ENCODE data around the gene TBCA. TPM values are rescaled to one million over a fixed set of nuclear protein-coding genes. Genes with fewer than 3 reads are reported as not detected.

Gene TBCA
- total and polyA plus RNA-seq, 2 experiments from 2014 or later = 117 to 814 TPM

GRCh38 chr5:77719666-77720363 lies 56.3 kb downstream of the TBCA start:
- H4K20me1 ChIP-seq (replicated peaks; ENCODE audit: insufficient read depth) = peaks cover 49% of the 10 kb centered on the region
- TF ChIP-seq EZH2 (IDR thresholded peaks at IDR 0.05; ENCODE audit: low read depth, unreplicated experiment) = no peak
- no peak for TF ChIP-seq EZH2phosphoT487 (IDR thresholded peaks at IDR 0.05; ENCODE audit: unreplicated experiment)
- TF ChIP-seq STAT1 (IDR thresholded peaks at IDR 0.05; ENCODE audit: unreplicated experiment) = no peak
- TF ChIP-seq NANOG (IDR thresholded peaks at IDR 0.05; ENCODE audit: borderline replicate concordance) = no peak
- TF ChIP-seq POLR2AphosphoS5 (IDR thresholded peaks at IDR 0.05; ENCODE audit: low read depth) = no peak
- no peak for TF ChIP-seq JUNB (IDR thresholded peaks at IDR 0.05; ENCODE audit: unreplicated experiment)
- TF ChIP-seq, protein P1, sequence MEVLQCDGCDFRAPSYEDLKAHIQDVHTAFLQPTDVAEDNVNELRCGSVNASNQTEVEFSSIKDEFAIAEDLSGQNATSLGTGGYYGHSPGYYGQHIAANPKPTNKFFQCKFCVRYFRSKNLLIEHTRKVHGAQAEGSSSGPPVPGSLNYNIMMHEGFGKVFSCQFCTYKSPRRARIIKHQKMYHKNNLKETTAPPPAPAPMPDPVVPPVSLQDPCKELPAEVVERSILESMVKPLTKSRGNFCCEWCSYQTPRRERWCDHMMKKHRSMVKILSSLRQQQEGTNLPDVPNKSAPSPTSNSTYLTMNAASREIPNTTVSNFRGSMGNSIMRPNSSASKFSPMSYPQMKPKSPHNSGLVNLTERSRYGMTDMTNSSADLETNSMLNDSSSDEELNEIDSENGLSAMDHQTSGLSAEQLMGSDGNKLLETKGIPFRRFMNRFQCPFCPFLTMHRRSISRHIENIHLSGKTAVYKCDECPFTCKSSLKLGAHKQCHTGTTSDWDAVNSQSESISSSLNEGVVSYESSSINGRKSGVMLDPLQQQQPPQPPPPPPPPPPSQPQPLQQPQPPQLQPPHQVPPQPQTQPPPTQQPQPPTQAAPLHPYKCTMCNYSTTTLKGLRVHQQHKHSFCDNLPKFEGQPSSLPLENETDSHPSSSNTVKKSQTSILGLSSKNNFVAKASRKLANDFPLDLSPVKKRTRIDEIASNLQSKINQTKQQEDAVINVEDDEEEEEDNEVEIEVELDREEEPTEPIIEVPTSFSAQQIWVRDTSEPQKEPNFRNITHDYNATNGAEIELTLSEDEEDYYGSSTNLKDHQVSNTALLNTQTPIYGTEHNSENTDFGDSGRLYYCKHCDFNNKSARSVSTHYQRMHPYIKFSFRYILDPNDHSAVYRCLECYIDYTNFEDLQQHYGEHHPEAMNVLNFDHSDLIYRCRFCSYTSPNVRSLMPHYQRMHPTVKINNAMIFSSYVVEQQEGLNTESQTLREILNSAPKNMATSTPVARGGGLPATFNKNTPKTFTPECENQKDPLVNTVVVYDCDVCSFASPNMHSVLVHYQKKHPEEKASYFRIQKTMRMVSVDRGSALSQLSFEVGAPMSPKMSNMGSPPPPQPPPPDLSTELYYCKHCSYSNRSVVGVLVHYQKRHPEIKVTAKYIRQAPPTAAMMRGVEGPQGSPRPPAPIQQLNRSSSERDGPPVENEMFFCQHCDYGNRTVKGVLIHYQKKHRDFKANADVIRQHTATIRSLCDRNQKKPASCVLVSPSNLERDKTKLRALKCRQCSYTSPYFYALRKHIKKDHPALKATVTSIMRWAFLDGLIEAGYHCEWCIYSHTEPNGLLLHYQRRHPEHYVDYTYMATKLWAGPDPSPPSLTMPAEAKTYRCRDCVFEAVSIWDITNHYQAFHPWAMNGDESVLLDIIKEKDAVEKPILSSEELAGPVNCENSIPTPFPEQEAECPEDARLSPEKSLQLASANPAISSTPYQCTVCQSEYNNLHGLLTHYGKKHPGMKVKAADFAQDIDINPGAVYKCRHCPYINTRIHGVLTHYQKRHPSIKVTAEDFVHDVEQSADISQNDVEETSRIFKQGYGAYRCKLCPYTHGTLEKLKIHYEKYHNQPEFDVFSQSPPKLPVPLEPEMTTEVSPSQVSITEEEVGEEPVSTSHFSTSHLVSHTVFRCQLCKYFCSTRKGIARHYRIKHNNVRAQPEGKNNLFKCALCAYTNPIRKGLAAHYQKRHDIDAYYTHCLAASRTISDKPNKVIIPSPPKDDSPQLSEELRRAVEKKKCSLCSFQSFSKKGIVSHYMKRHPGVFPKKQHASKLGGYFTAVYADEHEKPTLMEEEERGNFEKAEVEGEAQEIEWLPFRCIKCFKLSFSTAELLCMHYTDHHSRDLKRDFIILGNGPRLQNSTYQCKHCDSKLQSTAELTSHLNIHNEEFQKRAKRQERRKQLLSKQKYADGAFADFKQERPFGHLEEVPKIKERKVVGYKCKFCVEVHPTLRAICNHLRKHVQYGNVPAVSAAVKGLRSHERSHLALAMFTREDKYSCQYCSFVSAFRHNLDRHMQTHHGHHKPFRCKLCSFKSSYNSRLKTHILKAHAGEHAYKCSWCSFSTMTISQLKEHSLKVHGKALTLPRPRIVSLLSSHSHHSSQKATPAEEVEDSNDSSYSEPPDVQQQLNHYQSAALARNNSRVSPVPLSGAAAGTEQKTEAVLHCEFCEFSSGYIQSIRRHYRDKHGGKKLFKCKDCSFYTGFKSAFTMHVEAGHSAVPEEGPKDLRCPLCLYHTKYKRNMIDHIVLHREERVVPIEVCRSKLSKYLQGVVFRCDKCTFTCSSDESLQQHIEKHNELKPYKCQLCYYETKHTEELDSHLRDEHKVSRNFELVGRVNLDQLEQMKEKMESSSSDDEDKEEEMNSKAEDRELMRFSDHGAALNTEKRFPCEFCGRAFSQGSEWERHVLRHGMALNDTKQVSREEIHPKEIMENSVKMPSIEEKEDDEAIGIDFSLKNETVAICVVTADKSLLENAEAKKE (CRISPR knock-in tag; IDR thresholded peaks at IDR 0.05) = no peak
- no peak for TF ChIP-seq ZNF114 (CRISPR knock-in tag; IDR thresholded peaks at IDR 0.05)
- TF ChIP-seq CREB1 (CRISPR knock-in tag; IDR thresholded peaks at IDR 0.05; ENCODE audit: low read depth) = no peak
- TF ChIP-seq, protein P2, sequence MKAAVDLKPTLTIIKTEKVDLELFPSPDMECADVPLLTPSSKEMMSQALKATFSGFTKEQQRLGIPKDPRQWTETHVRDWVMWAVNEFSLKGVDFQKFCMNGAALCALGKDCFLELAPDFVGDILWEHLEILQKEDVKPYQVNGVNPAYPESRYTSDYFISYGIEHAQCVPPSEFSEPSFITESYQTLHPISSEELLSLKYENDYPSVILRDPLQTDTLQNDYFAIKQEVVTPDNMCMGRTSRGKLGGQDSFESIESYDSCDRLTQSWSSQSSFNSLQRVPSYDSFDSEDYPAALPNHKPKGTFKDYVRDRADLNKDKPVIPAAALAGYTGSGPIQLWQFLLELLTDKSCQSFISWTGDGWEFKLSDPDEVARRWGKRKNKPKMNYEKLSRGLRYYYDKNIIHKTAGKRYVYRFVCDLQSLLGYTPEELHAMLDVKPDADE (IDR thresholded peaks at IDR 0.05) = no peak
- H3K4me1 ChIP-seq (ENCODE audit: insufficient read depth) = no peaks in the 10 kb centered on the region
- no peaks in the 10 kb centered on the region for H3K27me3 ChIP-seq (ENCODE audit: insufficient read depth)
- H3K27ac Mint-ChIP-seq = no peak overlapping the region
- H3K4me3 Mint-ChIP-seq = no peak overlapping the region
- H3K79me2 ChIP-seq (replicated peaks; ENCODE audit: insufficient read depth) = peaks cover 99% of the 10 kb centered on the region
- no peaks in the 10 kb centered on the region for H3K9me3 Mint-ChIP-seq
- H3K4me3 ChIP-seq = no peak overlapping the region
- no peak overlapping the region for H2AFZ ChIP-seq
- no peaks in the 10 kb centered on the region for H3K27me3 Mint-ChIP-seq (ENCODE audit: insufficient read depth, low read depth, poor library complexity)
- no peaks in the 10 kb centered on the region for H3K36me3 Mint-ChIP-seq (ENCODE audit: low read depth)
- peaks cover 13% of the 10 kb centered on the region for H3K4me1 Mint-ChIP-seq
- H3F3A ChIP-seq (replicated peaks; ENCODE audit: low read depth) = no peaks in the 10 kb centered on the region
- H3K36me3 ChIP-seq (ENCODE audit: insufficient read depth) = no peaks in the 10 kb centered on the region
- no peak overlapping the region for H3K4me2 ChIP-seq
- ATAC-seq (no peak), DNase-seq (ENCODE audit: low spot score) (no peak)
- peak overlapping the region; percentile 29; the same call in 1 of the 2 replicates for H3K27ac ChIP-seq (ENCODE audit: low read depth)
- H3K9me2 ChIP-seq (ENCODE audit: insufficient read depth) = no peaks in the 10 kb centered on the region
